T-helper 1 cell (primary cell): ENCODE results near the gene KCNA10.

Experiments
- DNase-seq, 5 donors: peaks; one replicate each; pipeline ENCODE4 v3.0.0-alpha.2; 2012 to 2020

Gene KCNA10

DNA sequence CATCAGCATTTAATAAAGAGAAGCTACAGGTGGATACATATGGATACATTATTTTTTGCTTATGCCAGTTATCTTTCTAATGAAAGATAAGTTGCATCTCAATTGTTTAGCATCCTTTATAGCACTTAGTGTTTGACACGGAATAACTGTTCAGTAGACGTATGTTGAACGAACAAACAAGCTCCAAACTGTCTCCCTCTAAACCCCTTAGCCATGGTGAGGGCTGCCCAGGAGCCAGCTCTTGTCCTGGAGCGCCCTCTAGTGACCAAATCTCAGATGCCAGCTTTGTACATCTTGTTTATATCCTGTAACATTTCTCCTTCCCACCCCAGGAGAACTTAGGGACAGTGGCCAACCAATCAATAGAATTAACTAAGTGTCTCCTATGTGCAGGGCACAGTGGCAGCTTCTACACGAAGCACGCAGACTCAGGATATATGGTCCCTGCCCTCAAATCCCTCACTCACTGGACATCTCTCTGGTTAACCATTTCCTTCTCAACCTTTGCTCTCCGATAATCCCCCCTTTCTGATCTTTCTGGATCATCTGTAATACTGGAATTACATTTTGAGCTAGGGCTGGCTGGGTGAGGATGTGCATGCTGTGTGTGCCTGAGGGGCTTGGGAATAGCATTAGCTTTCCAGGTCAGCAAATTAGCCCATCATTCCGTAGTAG lies 22.9 kb downstream of the KCNA10 start:
- peak; percentile 34 to 79 (median 66) for DNase-seq

- DNase-seq, result no peak
Measured at GRCh38 chr1:110494522-110495406, 24.2 kb downstream of the KCNA10 start.

DNA sequence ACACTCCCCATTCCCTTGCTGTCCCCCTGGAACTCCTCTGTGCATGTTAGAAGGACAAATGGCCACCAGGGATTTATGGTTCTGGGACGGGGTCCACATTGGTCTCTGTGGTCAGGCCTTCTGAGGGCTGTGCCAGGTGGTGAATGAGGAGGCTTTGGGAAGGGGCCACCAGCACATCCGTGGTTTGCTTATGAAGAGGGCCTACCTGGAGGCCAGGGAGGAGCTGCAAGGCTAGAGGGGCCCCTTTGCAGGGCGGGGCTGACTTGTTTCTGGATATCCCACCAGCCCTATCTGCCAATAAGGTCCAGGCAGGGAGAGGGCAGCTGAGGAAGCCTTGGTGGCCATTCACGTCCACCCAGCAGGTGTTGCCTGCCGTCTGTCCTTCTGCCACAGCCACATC lies 24.9 kb downstream of the KCNA10 start:
- DNase-seq, result no peak

GRCh38 chr1:110493059-110493699 lies 25.8 kb downstream of the KCNA10 start:
- no peak for DNase-seq

GRCh38 chr1:110492573-110492972 lies 26.4 kb downstream of the KCNA10 start:
- no peak for DNase-seq

GRCh38 chr1:110490791-110491451 lies 28.1 kb downstream of the KCNA10 start:
- DNase-seq, result no peak

- no peak for DNase-seq
Measured at GRCh38 chr1:110489973-110490542, 28.9 kb downstream of the KCNA10 start.

DNA sequence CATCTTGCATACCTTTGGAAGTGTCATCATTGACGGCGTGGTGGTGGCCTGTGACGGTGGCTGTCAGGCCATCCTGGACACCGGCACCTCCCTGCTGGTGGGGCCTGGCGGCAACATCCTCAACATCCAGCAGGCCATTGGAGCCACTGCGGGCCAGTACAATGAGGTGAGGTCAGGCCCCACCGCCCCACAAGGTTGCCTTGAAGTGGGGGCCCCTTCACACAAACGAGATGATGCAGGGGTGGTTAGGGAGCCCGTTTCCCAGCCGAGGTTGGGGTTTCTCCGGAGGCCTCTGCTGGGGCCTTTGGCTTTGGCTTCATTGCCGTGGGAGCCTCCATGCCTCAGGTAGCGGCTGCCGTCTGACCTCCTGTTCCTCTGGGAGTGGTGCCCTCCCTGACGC lies 29.6 kb downstream of the KCNA10 start:
- DNase-seq, result no peak

- DNase-seq, result no peak
Measured at GRCh38 chr1:110488867-110489266, 30.1 kb downstream of the KCNA10 start.

GRCh38 chr1:110488161-110488560 lies 30.8 kb downstream of the KCNA10 start:
- no peak for DNase-seq

GRCh38 chr1:110487726-110488125 lies 31.2 kb downstream of the KCNA10 start:
- no peak for DNase-seq

- no peak for DNase-seq
Measured at GRCh38 chr1:110485725-110486124, 33.2 kb downstream of the KCNA10 start.

DNA sequence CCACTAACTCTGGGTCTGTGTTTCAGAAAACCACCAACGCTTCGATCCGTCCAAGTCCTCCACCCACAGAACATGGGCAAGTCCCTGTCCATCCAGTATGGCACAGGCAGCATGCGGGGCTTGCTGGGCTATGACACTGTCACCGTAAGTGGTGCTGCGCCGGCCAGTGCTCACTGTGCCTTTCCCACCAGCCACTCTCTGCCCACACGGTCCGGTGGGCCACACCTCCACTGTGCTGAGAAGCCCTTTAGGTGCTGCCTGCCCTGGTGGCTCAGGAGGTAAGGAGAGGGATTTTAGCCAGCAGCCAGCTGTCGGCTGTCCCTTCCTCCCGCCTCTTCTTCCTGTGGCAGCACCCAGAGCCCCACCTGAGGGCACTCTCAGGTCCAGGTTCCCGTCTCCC lies 34.2 kb downstream of the KCNA10 start:
- DNase-seq, result no peak

- DNase-seq, result no peak
Measured at GRCh38 chr1:110483308-110483685, 35.7 kb downstream of the KCNA10 start.

GRCh38 chr1:110482662-110483307 lies 36.2 kb downstream of the KCNA10 start:
- no peak for DNase-seq

- no peak for DNase-seq
Measured at GRCh38 chr1:110481968-110482623, 36.9 kb downstream of the KCNA10 start.

GRCh38 chr1:110480356-110481096 lies 38.4 kb downstream of the KCNA10 start:
- DNase-seq, result no peak

- no peak for DNase-seq
Measured at GRCh38 chr1:110478886-110479285, 40.1 kb downstream of the KCNA10 start.

- no peak for DNase-seq
Measured at GRCh38 chr1:110477967-110478640, 40.9 kb downstream of the KCNA10 start.

GRCh38 chr1:110477445-110477957 lies 41.5 kb downstream of the KCNA10 start:
- DNase-seq, result peak in 1 of 5 donors; percentile 11
